Breast epithelium (tissue), 3 donors: ENCODE results near the gene JDP2.

Experiments
- POLR2A ChIP-seq: fragments of 450-650 bp; IDR thresholded peaks from one replicate; pipeline ENCODE4 v1.6.1; 2016; ENCODE audit warnings: antibody characterized with exemption, mild to moderate bottlenecking, moderate library complexity
- POLR2AphosphoS5 ChIP-seq, 3 donors: sonication (generic); formaldehyde crosslinking; IDR thresholded peaks; one replicate each; pipeline ENCODE4 v1.6.1; 2017; ENCODE audit warnings: antibody characterized with exemption in 3 of 3
- TF ChIP-seq, protein P1 (sequence below), 3 donors: fragments of 450-650 bp; IDR thresholded peaks; one replicate each; pipeline ENCODE4 v1.5.1; 2016 to 2017; ENCODE audit warnings: antibody characterized with exemption in 3 of 3, mild to moderate bottlenecking in 3 of 3, moderate library complexity in 3 of 3

GRCh38 chr14:75391953-75392352 lies 35.9 kb upstream of the JDP2 start:
- TF ChIP-seq, protein P1, sequence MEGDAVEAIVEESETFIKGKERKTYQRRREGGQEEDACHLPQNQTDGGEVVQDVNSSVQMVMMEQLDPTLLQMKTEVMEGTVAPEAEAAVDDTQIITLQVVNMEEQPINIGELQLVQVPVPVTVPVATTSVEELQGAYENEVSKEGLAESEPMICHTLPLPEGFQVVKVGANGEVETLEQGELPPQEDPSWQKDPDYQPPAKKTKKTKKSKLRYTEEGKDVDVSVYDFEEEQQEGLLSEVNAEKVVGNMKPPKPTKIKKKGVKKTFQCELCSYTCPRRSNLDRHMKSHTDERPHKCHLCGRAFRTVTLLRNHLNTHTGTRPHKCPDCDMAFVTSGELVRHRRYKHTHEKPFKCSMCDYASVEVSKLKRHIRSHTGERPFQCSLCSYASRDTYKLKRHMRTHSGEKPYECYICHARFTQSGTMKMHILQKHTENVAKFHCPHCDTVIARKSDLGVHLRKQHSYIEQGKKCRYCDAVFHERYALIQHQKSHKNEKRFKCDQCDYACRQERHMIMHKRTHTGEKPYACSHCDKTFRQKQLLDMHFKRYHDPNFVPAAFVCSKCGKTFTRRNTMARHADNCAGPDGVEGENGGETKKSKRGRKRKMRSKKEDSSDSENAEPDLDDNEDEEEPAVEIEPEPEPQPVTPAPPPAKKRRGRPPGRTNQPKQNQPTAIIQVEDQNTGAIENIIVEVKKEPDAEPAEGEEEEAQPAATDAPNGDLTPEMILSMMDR (IDR thresholded peaks at IDR 0.05), result no peak
- TF ChIP-seq POLR2AphosphoS5 (IDR thresholded peaks at IDR 0.05) (no peak), POLR2A (no peak)
